HepG2 (cell line): ENCODE data around the gene CTNND2. TPM values are rescaled to one million over a fixed set of nuclear protein-coding genes. Genes with fewer than 3 reads are reported as not detected.
A peak's percentile ranks its signal among the peaks of the same experiment; 100 is the strongest.

Experiments used
- ATAC-seq: fragments of 200-7000 bp; cut with Tn5 transposase; 3 replicates; pipeline ENCODE4 v1.9.1; 2020; ENCODE audit warnings: mild to moderate bottlenecking, moderate library complexity
- BruUV-seq: library from RNA; stranded (reverse); fragments of 400-500 nt; replicated peaks from 2 replicates; lab custom pipeline; 2021; lab: Mats Ljungman, UMichigan
- CTCF ChIA-PET: fragments of 300-600 bp; formaldehyde crosslinking; extraction: SDS; loops from one replicate; lab custom pipeline; 2021; ENCODE audit warnings: low total read pairs, inconsistent platforms, low intra/inter-chr PET ratio; lab: Yijun Ruan, JAX
- POLR2A ChIA-PET: fragments of 350-600 bp; sonication (Branson Sonifier 250); formaldehyde crosslinking; loops from one replicate; lab custom pipeline; 2020; ENCODE audit warnings: antibody characterized with exemption, inconsistent platforms; lab: Yijun Ruan, JAX
- DNase-seq: peaks from one replicate; pipeline ENCODE4 v3.0.0-alpha.2; 2015; ENCODE audit warnings: low spot score
- FAIRE-seq: peaks from 3 replicates; lab custom pipeline; 2011; peaks lifted over from hg19 to GRCh38; lab: Jason Lieb, UNC
- H2AFZ ChIP-seq: one replicate; pipeline ENCODE4 v1.6.1; 2011; ENCODE audit warnings: low read length, inconsistent platforms
- H3K27ac ChIP-seq: fragments of 300-600 bp; 3 replicates; pipeline ENCODE4 v1.8.0; 2011; ENCODE audit warnings: mixed run types, mild to moderate bottlenecking, mixed read lengths, low read length, inconsistent platforms; ENCODE audit not compliant: insufficient read depth; ENCODE audit errors: extremely low read length
- H3K27me3 ChIP-seq, 2 experiments: fragments of 200-600 bp in 1 of 2; 2 replicates in 1 of 2; 3 replicates in 1 of 2; pipeline versions ENCODE4 v1.6.0 to v1.8.0; 2011; ENCODE audit warnings: low read length in 2 of 2, mild to moderate bottlenecking in 2 of 2, moderate library complexity in 2 of 2, inconsistent platforms in 1 of 2; ENCODE audit not compliant: insufficient read depth in 2 of 2, control insufficient read depth in 1 of 2
- H3K36me3 ChIP-seq, 2 experiments: fragments of 200-600 bp in 1 of 2; replicated peaks in 1 of 2; 2 replicates in 1 of 2; 3 replicates in 1 of 2; pipeline versions ENCODE4 v1.5.1 to v1.8.0; 2011; ENCODE audit warnings: low read length in 2 of 2, inconsistent platforms in 1 of 2; ENCODE audit not compliant: insufficient read depth in 2 of 2, control insufficient read depth in 1 of 2
- H3K4me1 ChIP-seq: 2 replicates; pipeline ENCODE4 v1.5.1; 2012; ENCODE audit warnings: low read length, inconsistent platforms; ENCODE audit not compliant: insufficient read depth
- H3K4me2 ChIP-seq: 2 replicates; pipeline ENCODE4 v1.6.0; 2011; ENCODE audit warnings: low read depth, low read length, inconsistent platforms
- H3K4me3 ChIP-seq, 3 experiments: fragments of 200-600 bp in 1 of 3; sonication (generic), shearing (Covaris generic) in 1 of 3; replicated peaks in 1 of 3; 2 replicates each; pipeline ENCODE4 v1.5.1; 2011 to 2016; ENCODE audit warnings: low read length in 3 of 3, inconsistent platforms in 2 of 3, low read depth in 2 of 3, mild to moderate bottlenecking in 2 of 3, control low read depth in 1 of 3, mixed read lengths in 1 of 3; ENCODE audit not compliant: insufficient read depth in 1 of 3
- H3K79me2 ChIP-seq: one replicate; pipeline ENCODE4 v1.6.1; 2011; ENCODE audit warnings: low read length, inconsistent platforms; ENCODE audit not compliant: insufficient read depth
- H3K9ac ChIP-seq: 2 replicates; pipeline ENCODE4 v1.6.0; 2011; ENCODE audit warnings: mild to moderate bottlenecking, low read depth, low read length, inconsistent platforms; ENCODE audit not compliant: insufficient read depth
- H3K9me3 ChIP-seq: 2 replicates; pipeline ENCODE4 v1.5.1; 2012; ENCODE audit warnings: mild to moderate bottlenecking, low read length
- H4K20me1 ChIP-seq: 2 replicates; pipeline ENCODE4 v1.6.0; 2011; ENCODE audit warnings: inconsistent platforms, mild to moderate bottlenecking, low read length, moderate library complexity; ENCODE audit not compliant: insufficient read depth
- HDAC1 ChIP-seq: sonication (generic); formaldehyde crosslinking; IDR thresholded peaks from 2 replicates; pipeline ENCODE4 v1.5.1; 2020; ENCODE audit warnings: mild to moderate bottlenecking, missing genetic modification reagents
- HNF4A ChIP-seq: sonication (generic); formaldehyde crosslinking; IDR thresholded peaks from 2 replicates; pipeline ENCODE4 v1.4.0; 2020; ENCODE audit warnings: missing genetic modification reagents
- JDP2 ChIP-seq: sonication (generic); formaldehyde crosslinking; IDR thresholded peaks from 2 replicates; pipeline ENCODE4 v1.8.1; 2022; ENCODE audit warnings: missing genetic modification reagents, borderline replicate concordance
- MBD4 ChIP-seq: IDR thresholded peaks from 2 replicates; pipeline ENCODE4 v1.6.1; 2012; ENCODE audit warnings: low read length, inconsistent platforms, borderline replicate concordance
- MNT ChIP-seq: fragments of 450-650 bp; IDR thresholded peaks from 2 replicates; pipeline ENCODE4 v1.6.1; 2016
- MTERF4 ChIP-seq: sonication (generic); formaldehyde crosslinking; IDR thresholded peaks from 2 replicates; pipeline ENCODE4 v1.8.0; 2023; ENCODE audit warnings: mild to moderate bottlenecking, missing genetic modification reagents
- NFAT5 ChIP-seq: sonication (generic); formaldehyde crosslinking; IDR thresholded peaks from 2 replicates; pipeline ENCODE4 v1.4.0; 2020; ENCODE audit warnings: missing genetic modification reagents
- ZBTB25 ChIP-seq: IDR thresholded peaks from 2 replicates; pipeline ENCODE4 v1.6.1; 2018; ENCODE audit warnings: missing genetic modification reagents
- ZNF292 ChIP-seq: sonication (generic); formaldehyde crosslinking; IDR thresholded peaks from 2 replicates; pipeline ENCODE4 v1.8.1; 2022; ENCODE audit warnings: mild to moderate bottlenecking, low read depth, missing genetic modification reagents, borderline replicate concordance
- ZNF331 ChIP-seq: sonication (generic); formaldehyde crosslinking; IDR thresholded peaks from 2 replicates; pipeline ENCODE4 v1.4.0; 2020; ENCODE audit warnings: missing genetic modification reagents
- ZNF710 ChIP-seq: sonication (generic); formaldehyde crosslinking; IDR thresholded peaks from 2 replicates; pipeline ENCODE4 v1.5.0; 2020; ENCODE audit warnings: mild to moderate bottlenecking, missing genetic modification reagents, borderline replicate concordance
- WGBS: methylation state at CpG from one replicate; pipeline ENCODE4 v1.1.6; 2017; ENCODE audit warnings: low lambda C conversion rate; 5-methylcytosine and 5-hydroxymethylcytosine counted together
- in situ Hi-C: cut with HindIII; loops from 2 replicates; pipeline ENCODE4 v1.10.0; 2017; ENCODE audit warnings: low pct_unique_long_range_greater_than_20kb; ENCODE audit not compliant: extremely low pct_ligation_motif_present
- intact Hi-C: fragments of 100-400 bp; cut with micrococcal nuclease; formaldehyde crosslinking; loops from one replicate; pipeline ENCODE4 v1.10.0; 2022; ENCODE audit not compliant: unreplicated experiment
- polyA plus RNA-seq, 8 experiments: library from polyadenylated mRNA; depleted of rRNA in 3 of 8; stranded (reverse) in 7 of 8; unstranded in 1 of 8; fragments of >200 nt; fragmentation: Illumina TruSeq in 4 of 8; extraction: Trizol in 4 of 8; gene quantifications; 2 replicates each; pipeline versions ENCODE4 v1.2.1 to v1.2.3, GENCODE V29; 2011 to 2016; ENCODE audit warnings: low read depth in 4 of 8, missing spikeins in 1 of 8, mixed read lengths in 1 of 8; ENCODE audit not compliant: insufficient read depth in 1 of 8
- total RNA-seq, 5 experiments: library from RNA; depleted of rRNA; stranded (reverse); fragments of >200 nt; fragmentation: Illumina TruSeq; extraction: Trizol; gene quantifications; 2 replicates each; pipeline ENCODE4 v1.2.3, GENCODE V29; 2016; ENCODE audit warnings: low read depth in 1 of 5

CTNND2 gene
- total and polyA plus RNA-seq, 2 of the 13 experiments (the other 11 are each of a cell fraction or from before 2014, with no cell fraction given), result not detected

GRCh38 chr5:10949856-10950630 lies 954.2 kb downstream of the CTNND2 start:
- no peaks in the 10 kb centered on the region for H4K20me1 ChIP-seq
- in situ Hi-C loops, result no loop called here
- intact Hi-C loops, result no loop called here
- ChIA-PET CTCF (no interaction called here), POLR2A (no interaction called here)
- no peaks in the 10 kb centered on the region for H3K36me3 ChIP-seq
- H3K9me3 ChIP-seq, result no peaks in the 10 kb centered on the region
- no peaks in the 10 kb centered on the region for H3K27me3 ChIP-seq
- no peaks in the 10 kb centered on the region for H3K4me1 ChIP-seq
- no TSS peak for BruUV-seq
- ATAC-seq, result no peak
- no peak overlapping the region for H3K4me3 ChIP-seq
- FAIRE-seq, result no peak
- no peak overlapping the region for H3K9ac ChIP-seq
- 26% methylated on average over 5 of the region's 5 CpGs for WGBS
- H2AFZ ChIP-seq, result no peak overlapping the region
- no peak overlapping the region for H3K27ac ChIP-seq
- no peaks in the 10 kb centered on the region for H3K79me2 ChIP-seq
- H3K4me2 ChIP-seq, result no peak overlapping the region
- DNase-seq, result no peak
- peak; percentile 81 for TF ChIP-seq MNT
- no peak for TF ChIP-seq HDAC1
- no peak for TF ChIP-seq MTERF4 (CRISPR knock-in tag)
- TF ChIP-seq MBD4, result no peak
- no peak for TF ChIP-seq NFAT5
- TF ChIP-seq JDP2, result no peak
- no peak for TF ChIP-seq ZNF292 (CRISPR knock-in tag)
- TF ChIP-seq ZNF331 (CRISPR knock-in tag), result no peak
- no peak for TF ChIP-seq ZNF710 (CRISPR knock-in tag)
- TF ChIP-seq ZBTB25, result no peak
- TF ChIP-seq HNF4A (CRISPR knock-in tag), result 0 out of 2 replicates have a peak, but pooled peaks have one; percentile 5
